ENCODE data around the gene COL19A1. TPM values are rescaled to one million over a fixed set of nuclear protein-coding genes. Genes with fewer than 3 reads are reported as not detected.

COL19A1 gene
- polyA plus RNA-seq, 1 donor = 3.4 TPM

DNA sequence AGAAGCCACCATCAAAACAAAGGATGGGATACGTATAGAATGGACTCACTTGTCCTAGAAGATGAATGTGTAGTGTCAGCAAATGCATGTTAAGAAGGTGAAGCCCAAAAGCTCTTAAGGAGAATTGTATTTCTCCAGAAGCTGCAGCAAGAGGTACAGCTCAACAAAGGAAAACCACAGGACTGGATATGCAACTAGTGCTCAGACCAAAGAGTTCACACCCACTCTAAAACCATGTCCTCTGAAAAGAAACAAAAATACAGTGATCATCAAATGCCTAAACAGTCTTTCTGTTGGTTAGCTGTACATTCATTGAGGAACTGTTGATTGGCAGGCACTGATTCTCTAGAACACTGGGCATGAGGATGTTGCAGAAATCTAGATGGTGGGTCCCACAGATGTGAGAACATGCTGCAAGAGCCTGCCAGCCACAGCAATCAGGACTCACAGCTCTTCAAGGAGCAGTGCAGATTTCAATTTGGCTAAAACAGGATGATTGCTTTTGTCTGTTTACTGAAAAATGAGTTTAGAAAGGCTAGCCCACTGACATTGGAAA, 342.0 kb downstream of the COL19A1 start:
- Histone ChIP-seq H3K27me3 (ENCODE audit: control insufficient read depth, insufficient read depth, low read length) (peaks cover 2% of the 10 kb centered on the region), H3K4me1 (ENCODE audit: control insufficient read depth, insufficient read depth, low read length) (no peaks in the 10 kb centered on the region), H3K9me3 (ENCODE audit: control insufficient read depth, low read depth, low read length) (no peaks in the 10 kb centered on the region), H3K36me3 (ENCODE audit: control insufficient read depth, insufficient read depth, low read length) (no peaks in the 10 kb centered on the region), H3K27ac (ENCODE audit: low read length) (no peak overlapping the region), H3K4me3 (ENCODE audit: low read length) (no peak overlapping the region)
- 100% methylated on average over 1 of the region's 1 CpG for WGBS (ENCODE audit: insufficient coverage, low lambda C conversion rate)
- no peak for DNase-seq

DNA sequence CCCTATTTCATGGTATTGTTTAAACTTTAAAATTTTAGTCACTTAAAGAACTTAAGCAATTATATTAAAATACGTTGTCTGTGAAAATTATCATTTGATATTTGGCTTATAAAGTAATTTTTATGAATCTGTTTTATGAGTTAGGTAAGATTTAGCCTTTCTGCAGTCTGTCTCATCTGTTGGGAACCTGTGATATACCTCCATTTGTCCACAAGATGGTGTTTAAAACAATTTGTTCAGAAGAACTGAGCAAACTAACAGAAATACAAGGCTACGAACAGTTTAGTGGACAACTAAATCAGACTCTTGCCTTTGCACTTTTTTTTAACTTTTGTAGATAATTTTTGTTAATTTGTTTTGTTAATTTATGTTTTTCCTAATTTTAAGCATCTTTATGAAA, 344.1 kb downstream of the COL19A1 start:
- Histone ChIP-seq H3K4me1 (ENCODE audit: control insufficient read depth, insufficient read depth, low read length) (no peaks in the 10 kb centered on the region), H3K9me3 (ENCODE audit: control insufficient read depth, low read depth, low read length) (no peaks in the 10 kb centered on the region), H3K36me3 (ENCODE audit: control insufficient read depth, insufficient read depth, low read length) (no peaks in the 10 kb centered on the region), H3K27me3 (ENCODE audit: control insufficient read depth, insufficient read depth, low read length) (peaks cover 2% of the 10 kb centered on the region), H3K27ac (ENCODE audit: low read length) (no peak overlapping the region), H3K4me3 (ENCODE audit: low read length) (no peak overlapping the region)
- no peak for DNase-seq
- 43% methylated on average over 2 of the region's 2 CpGs for WGBS (ENCODE audit: insufficient coverage, low lambda C conversion rate)

DNA sequence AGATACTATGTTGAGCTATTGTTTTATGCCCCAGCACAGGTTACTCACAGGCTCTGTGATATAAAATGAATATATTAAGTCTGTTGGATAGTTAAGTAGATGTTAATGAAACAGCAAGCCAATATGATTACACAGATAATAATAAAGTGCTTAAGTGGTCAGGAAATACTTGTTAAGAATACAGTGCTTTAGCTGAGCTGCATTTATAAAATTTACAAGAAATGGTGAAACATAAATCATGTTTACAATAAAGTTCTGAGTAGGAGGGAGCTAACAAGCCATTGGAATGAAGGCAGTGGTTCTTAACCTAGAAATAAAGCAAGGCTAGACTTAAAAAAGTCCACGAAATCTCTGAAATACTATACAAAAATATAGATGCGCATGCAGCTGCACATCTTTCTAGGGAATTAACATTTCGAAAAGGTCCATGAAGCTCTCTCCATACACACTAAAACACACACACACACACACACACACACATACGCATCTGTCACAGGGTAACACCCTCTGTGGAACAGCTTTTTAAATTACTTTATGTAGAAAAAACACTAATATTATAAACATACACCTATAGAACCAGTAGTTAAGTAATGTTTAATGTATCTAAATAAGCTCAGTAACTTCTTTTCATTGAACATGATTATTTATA, 349.2 kb downstream of the COL19A1 start:
- no peaks in the 10 kb centered on the region for H3K4me1 ChIP-seq (ENCODE audit: control insufficient read depth, insufficient read depth, low read length)
- peaks cover 2% of the 10 kb centered on the region for H3K27me3 ChIP-seq (ENCODE audit: control insufficient read depth, insufficient read depth, low read length)
- H3K27ac ChIP-seq (ENCODE audit: low read length) = no peak overlapping the region
- DNase-seq = no peak
- H3K4me3 ChIP-seq (ENCODE audit: low read length) = no peak overlapping the region
- H3K36me3 ChIP-seq (ENCODE audit: control insufficient read depth, insufficient read depth, low read length) = no peaks in the 10 kb centered on the region
- no CpG with 5 or more reads among the region's 4 CpGs for WGBS (ENCODE audit: insufficient coverage, low lambda C conversion rate)
- H3K9me3 ChIP-seq (ENCODE audit: control insufficient read depth, low read depth, low read length) = no peaks in the 10 kb centered on the region

DNA sequence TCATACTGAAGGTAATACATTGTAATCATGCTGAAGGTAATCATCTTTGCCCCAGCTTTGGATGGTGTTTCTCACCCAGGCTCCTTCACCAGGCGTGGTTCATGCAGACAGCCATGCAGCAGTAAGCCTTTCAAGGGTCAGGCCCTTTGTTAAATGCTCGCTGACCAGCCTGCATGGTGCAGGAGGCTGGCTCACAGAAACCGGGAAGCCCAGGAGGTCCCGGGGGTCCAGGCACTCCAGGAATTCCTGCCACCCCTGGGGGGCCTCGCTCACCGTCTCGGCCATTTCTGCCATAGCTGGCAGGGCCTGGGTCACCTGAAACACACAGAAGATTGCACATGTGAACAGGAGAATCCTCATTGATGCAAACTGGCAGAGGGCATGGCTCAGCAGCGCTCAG, 350.4 kb downstream of the COL19A1 start:
- Histone ChIP-seq H3K27me3 (ENCODE audit: control insufficient read depth, insufficient read depth, low read length) (peaks cover 2% of the 10 kb centered on the region), H3K27ac (ENCODE audit: low read length) (no peak overlapping the region), H3K9me3 (ENCODE audit: control insufficient read depth, low read depth, low read length) (no peaks in the 10 kb centered on the region), H3K4me3 (ENCODE audit: low read length) (no peak overlapping the region), H3K36me3 (ENCODE audit: control insufficient read depth, insufficient read depth, low read length) (no peaks in the 10 kb centered on the region), H3K4me1 (ENCODE audit: control insufficient read depth, insufficient read depth, low read length) (no peaks in the 10 kb centered on the region)
- no peak for DNase-seq
- WGBS (ENCODE audit: insufficient coverage, low lambda C conversion rate) = 100% methylated on average over 1 of the region's 8 CpGs

DNA sequence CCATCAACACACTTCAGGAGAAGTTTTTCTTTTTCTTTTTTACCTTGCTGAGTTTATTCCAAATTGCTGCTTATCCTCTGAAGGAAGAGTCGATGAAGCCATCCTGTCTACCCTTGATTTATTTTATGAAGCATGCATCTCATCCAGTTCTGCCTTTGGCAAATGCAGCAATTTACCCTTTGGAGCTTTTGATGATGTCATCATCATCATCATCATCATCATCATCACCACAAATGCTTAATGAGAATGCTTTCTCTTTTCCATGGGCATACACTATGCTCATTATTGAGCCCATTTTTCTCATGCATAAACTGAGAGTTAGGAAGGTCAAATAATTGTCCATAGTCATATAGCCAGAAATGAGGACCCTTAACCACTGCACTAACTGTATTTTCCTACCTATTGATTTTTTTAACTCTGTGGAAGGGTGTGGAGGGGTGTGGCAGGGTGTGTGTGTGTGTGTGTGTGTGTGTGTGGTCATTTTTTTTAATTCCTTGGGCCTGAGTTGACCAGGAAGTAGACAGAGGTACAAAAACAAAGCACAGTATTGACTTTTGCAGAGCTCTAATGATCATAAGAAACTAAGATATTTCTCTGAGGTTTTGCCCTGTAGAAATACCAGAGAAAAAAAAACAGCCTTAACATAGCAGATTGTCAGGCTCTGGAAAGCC, 353.7 kb downstream of the COL19A1 start:
- Histone ChIP-seq H3K36me3 (ENCODE audit: control insufficient read depth, insufficient read depth, low read length) (no peaks in the 10 kb centered on the region), H3K4me1 (ENCODE audit: control insufficient read depth, insufficient read depth, low read length) (no peaks in the 10 kb centered on the region), H3K9me3 (ENCODE audit: control insufficient read depth, low read depth, low read length) (no peaks in the 10 kb centered on the region), H3K27ac (ENCODE audit: low read length) (no peak overlapping the region), H3K4me3 (ENCODE audit: low read length) (no peak overlapping the region), H3K27me3 (ENCODE audit: control insufficient read depth, insufficient read depth, low read length) (no peaks in the 10 kb centered on the region)
- no peak for DNase-seq
- no CpG with 5 or more reads among the region's 1 CpG for WGBS (ENCODE audit: insufficient coverage, low lambda C conversion rate)

DNA sequence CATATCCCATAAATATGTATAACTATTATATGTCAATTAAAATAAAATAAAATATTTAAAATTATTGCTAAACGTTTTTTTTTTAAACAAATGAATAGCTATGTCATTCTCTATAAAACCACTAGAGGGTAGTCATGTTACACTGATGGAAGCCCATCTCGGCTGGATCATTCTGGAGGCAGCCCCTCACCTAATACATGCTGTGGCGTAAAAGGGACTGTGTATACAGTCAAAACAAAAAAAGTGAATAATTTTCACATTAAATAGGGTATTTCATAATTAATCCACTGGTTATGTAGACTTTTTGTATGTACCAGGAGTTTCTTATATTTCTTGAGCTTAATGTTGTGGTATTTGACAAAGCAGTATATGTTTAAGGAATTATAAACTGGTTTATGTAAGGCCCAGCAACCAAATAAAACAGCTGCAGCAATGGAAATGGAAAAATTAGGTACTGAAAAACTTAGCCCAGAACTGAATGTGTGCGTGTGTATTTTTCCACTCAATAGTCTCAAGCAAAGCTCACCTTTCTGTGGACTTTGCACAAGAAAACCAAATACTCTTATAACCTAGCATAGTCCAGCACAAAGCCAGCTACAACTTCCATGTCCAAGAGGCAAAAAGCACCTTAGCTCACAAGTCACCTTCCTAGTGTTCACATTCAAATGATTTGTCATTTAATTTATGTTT, 354.8 kb downstream of the COL19A1 start:
- Histone ChIP-seq H3K36me3 (ENCODE audit: control insufficient read depth, insufficient read depth, low read length) (no peaks in the 10 kb centered on the region), H3K27me3 (ENCODE audit: control insufficient read depth, insufficient read depth, low read length) (no peaks in the 10 kb centered on the region), H3K4me3 (ENCODE audit: low read length) (no peak overlapping the region), H3K9me3 (ENCODE audit: control insufficient read depth, low read depth, low read length) (no peaks in the 10 kb centered on the region), H3K27ac (ENCODE audit: low read length) (no peak overlapping the region), H3K4me1 (ENCODE audit: control insufficient read depth, insufficient read depth, low read length) (no peaks in the 10 kb centered on the region)
- peak in 1 of 2 donors; percentile 42 for DNase-seq
- WGBS (ENCODE audit: insufficient coverage, low lambda C conversion rate) = 6% methylated on average over 2 of the region's 4 CpGs

DNA sequence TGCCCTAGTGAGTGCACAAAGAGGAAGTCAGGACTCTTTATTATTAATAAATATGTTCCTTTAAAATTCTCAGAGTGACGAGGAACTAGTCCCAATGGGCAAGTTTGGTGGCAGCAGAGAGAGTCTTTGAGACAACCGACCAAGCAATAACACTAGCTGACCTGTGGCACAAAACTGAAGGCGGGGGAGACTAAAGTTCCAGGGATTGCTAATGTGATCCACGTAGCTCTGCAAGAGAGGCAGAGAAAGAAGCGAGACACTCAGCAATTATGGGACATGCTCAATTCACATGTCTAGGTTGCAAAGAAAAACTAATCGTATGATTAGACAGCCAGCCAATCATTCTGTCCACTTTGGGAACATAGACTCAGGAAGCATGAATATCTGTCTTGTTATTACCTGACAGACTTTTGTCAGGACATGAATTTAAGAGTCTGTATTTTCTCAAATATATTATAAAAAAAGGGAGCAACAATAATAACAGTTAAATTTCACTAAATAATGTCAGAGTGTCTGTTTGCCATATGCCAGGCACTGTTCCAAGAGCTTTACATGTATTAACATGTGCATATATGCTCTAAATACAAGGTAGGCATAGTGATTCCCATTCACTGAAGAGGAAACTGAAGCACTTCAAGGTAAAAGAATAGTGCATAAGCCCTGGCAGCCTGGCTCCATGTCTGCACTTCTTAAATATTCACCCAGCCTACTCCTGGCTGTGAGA, 355.5 kb downstream of the COL19A1 start:
- Histone ChIP-seq H3K9me3 (ENCODE audit: control insufficient read depth, low read depth, low read length) (no peaks in the 10 kb centered on the region), H3K4me3 (ENCODE audit: low read length) (no peak overlapping the region), H3K4me1 (ENCODE audit: control insufficient read depth, insufficient read depth, low read length) (no peaks in the 10 kb centered on the region), H3K36me3 (ENCODE audit: control insufficient read depth, insufficient read depth, low read length) (no peaks in the 10 kb centered on the region), H3K27ac (ENCODE audit: low read length) (no peak overlapping the region), H3K27me3 (ENCODE audit: control insufficient read depth, insufficient read depth, low read length) (no peaks in the 10 kb centered on the region)
- WGBS (ENCODE audit: insufficient coverage, low lambda C conversion rate) = 60% methylated on average over 1 of the region's 6 CpGs
- no peak for DNase-seq

DNA sequence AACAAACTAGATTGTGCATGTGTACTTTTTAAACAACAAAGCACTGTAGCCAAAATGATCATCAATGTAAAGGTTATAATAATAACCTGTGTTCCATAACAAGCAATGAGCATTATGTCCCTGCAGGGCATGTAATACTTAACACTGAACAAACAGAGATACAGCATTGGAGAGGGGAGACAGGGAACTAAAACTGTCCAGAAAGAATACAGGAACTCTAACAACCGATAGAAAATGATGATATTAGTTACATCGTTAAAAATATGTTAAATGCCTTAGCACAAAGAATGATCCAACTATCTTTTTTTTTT, 356.0 kb downstream of the COL19A1 start:
- Histone ChIP-seq H3K4me1 (ENCODE audit: control insufficient read depth, insufficient read depth, low read length) (no peaks in the 10 kb centered on the region), H3K4me3 (ENCODE audit: low read length) (no peak overlapping the region), H3K27me3 (ENCODE audit: control insufficient read depth, insufficient read depth, low read length) (no peaks in the 10 kb centered on the region), H3K9me3 (ENCODE audit: control insufficient read depth, low read depth, low read length) (no peaks in the 10 kb centered on the region), H3K36me3 (ENCODE audit: control insufficient read depth, insufficient read depth, low read length) (no peaks in the 10 kb centered on the region), H3K27ac (ENCODE audit: low read length) (no peak overlapping the region)
- WGBS (ENCODE audit: insufficient coverage, low lambda C conversion rate) = 38% methylated on average over 1 of the region's 2 CpGs
- DNase-seq = no peak

DNA sequence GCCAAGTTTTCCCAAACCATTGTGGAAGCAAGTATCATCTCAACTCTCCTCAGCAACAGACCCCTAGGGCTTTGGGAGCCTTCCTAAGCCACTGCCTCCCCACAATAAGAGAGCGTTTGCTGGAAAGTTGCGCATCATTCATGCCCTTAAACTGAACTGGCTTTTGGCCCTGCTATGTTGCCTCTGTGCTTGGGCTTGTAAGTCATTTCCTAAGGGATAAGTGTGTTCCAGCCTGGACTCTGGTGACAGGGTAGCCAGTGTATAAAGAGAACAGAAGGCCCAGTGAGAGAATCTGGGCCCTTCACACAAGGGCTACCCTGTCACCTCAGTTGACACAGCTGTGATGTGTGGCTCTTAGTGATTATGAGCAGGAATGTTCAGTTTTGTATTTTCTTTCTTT, 358.7 kb downstream of the COL19A1 start:
- H3K9me3 ChIP-seq (ENCODE audit: control insufficient read depth, low read depth, low read length) = no peaks in the 10 kb centered on the region
- DNase-seq = no peak
- no CpG with 5 or more reads among the region's 2 CpGs for WGBS (ENCODE audit: insufficient coverage, low lambda C conversion rate)
- no peaks in the 10 kb centered on the region for H3K36me3 ChIP-seq (ENCODE audit: control insufficient read depth, insufficient read depth, low read length)
- H3K27me3 ChIP-seq (ENCODE audit: control insufficient read depth, insufficient read depth, low read length) = no peaks in the 10 kb centered on the region
- no peak overlapping the region for H3K4me3 ChIP-seq (ENCODE audit: low read length)
- H3K27ac ChIP-seq (ENCODE audit: low read length) = no peak overlapping the region
- H3K4me1 ChIP-seq (ENCODE audit: control insufficient read depth, insufficient read depth, low read length) = no peaks in the 10 kb centered on the region

DNA sequence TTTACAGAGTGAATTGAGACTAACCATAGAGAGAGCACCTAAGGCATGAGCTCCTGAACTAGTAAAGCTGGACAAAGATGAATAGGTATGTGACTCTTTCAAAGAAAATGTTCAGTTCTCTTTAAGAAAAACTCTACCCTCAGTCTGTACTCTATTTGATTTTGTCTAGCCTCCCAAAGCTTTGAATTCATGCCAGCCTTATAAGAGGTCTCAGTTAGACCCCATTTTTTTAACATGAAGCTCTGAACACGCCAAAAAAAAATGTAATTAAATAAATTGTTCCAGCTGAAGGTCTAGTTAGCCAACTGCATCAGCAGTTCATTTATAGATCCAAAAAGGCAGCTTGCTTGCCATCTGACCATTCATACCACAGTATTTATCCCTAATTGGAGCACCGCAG, 365.0 kb downstream of the COL19A1 start:
- no peak overlapping the region for H3K27ac ChIP-seq (ENCODE audit: low read length)
- no peak for DNase-seq
- H3K4me1 ChIP-seq (ENCODE audit: control insufficient read depth, insufficient read depth, low read length) = no peaks in the 10 kb centered on the region
- no CpG with 5 or more reads among the region's 2 CpGs for WGBS (ENCODE audit: insufficient coverage, low lambda C conversion rate)
- no peaks in the 10 kb centered on the region for H3K9me3 ChIP-seq (ENCODE audit: control insufficient read depth, low read depth, low read length)
- H3K4me3 ChIP-seq (ENCODE audit: low read length) = no peak overlapping the region
- no peaks in the 10 kb centered on the region for H3K27me3 ChIP-seq (ENCODE audit: control insufficient read depth, insufficient read depth, low read length)
- H3K36me3 ChIP-seq (ENCODE audit: control insufficient read depth, insufficient read depth, low read length) = no peaks in the 10 kb centered on the region

All from large intestine (tissue), 3 donors.